T follicular helper cell (primary cell): ENCODE results near the gene PWWP2B.

Experiments used
- DNase-seq: peaks from one replicate; pipeline ENCODE4 v3.0.0-alpha.2; 2020; ENCODE audit warnings: low read depth

Gene PWWP2B

DNA sequence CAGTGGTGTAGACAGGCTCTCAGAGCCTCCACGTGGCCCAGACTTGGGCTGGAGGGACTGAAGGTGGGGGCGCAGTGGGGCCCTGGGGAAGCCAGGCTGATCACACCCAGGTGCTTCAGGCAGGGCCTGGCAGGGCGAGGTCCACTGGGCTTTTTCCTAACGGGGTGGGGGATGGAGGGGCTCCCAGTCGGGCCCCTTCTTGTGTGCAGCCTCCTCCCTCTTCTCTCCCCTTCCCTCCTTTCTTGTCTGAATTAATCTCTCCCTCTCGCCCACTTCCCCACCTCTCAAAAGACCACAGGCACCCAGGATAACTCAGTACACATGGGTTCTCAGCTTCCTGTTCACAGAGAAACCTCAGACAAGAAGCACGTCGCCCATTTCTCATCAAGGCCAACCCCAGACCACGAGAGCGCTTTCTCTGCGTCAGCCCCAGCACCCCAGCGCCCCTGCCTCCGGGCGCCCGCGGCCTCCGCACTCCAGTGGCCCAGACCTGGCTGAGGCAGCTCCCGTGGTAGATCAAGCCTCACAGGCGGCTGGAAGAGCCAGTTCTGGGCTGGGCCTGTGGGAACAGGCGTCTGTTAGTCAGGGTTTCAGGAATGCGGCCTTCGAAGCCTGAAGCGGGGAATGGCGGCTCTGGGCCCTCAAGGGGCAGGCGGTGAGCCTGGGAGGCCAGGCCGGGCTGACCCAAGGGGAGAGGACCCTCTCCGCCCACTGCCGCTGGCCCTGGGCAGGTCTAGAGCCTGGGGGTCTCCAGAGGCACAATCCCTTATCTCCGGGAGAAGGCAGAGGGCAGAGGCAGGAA is 50.6 kb downstream of the PWWP2B start:
- DNase-seq, result peak; percentile 75

DNA sequence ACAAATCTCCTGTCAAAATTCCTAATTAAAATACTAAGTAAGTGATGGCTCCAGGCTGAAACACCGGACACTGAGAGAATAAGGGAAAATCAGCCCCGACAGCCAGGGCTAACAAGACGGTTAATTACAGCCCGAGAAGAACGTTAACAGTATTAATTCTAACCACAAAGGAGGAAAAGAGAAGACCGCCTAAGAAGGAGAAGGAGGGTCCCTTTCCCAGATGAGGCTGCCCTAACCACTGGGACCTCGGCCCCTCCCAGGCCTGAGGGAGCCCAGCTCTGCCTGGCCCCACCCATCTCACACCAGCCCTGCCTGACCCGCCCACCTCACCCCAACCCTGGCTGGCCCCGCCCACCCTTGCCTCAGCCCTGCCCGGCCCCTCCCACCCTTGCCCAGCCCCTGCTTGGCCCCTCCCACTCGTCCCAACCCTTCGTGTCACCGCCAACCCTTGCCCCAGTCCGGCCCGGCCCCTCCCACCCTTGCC is 51.3 kb downstream of the PWWP2B start:
- peak; percentile 29 for DNase-seq

DNA sequence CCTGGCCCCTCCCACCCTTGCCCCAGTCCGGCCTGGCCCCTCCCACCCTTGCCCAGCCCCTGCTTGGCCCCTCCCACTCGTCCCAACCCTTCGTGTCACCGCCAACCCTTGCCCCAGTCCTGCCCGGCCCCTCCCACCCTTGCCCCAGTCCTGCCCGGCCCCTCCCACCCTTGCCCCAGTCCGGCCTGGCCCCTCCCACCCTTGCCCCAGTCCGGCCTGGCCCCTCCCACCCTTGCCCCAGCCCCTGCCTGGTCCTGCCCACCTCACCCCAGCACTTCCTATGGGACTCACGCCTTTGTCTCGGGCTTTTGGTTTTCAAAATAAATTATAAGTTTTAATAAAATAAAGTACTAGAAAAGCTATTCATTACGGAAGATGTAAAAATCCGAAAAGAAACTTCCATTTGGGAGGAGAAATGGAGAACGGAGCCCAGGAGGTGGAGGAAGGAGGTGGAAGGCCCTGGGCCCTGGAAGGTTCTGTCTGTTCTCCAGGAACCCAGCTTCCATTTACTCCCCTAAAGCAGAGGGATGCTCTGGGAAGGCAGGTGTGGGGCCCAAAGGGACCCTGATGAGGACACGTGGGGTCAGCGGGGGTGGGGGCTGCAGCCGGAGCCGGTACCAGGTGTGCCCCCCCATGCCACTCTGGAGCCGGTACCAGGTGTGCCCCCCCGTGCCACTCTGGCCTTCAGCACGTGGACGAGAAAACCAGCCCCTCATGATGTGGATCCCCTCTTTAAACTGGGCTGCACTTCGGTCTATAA is 52.2 kb downstream of the PWWP2B start:
- DNase-seq, result no peak

DNA sequence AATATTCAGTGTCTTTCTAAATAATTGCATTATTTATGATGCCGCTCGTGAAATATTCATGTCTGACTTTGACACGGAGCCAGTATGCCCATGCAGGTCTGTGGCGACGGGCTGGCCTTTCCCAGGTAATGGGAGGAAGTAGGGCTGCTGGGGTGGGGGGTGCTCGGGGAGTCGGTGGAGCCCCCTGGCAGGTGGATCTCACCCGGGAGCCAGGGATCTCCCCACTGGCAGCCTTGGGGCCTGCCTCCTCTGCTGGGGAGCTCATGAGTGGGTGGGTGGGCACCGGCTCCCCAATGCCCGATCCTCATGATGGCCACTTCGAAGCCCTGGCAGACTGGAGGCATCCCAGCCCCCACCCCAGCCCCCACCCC is 52.8 kb downstream of the PWWP2B start:
- DNase-seq, result no peak

DNA sequence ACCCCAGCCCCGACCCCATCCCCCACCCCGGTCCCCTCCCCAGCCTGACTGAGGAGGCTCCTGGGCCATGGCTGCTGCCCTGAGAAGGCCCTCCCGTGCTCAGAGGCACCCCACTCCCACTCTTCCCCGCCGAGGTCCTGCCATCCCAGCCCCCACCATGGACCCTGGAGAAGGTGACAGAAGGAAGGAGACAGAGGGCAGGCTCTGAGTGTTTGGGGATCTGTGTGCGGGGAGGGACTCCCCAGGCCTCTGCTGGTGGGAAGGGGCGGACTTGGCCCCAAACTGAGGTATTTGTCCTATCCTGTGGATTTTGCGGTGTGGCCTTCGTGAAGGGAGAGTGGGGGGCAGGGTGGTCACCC is 53.4 kb downstream of the PWWP2B start:
- no peak for DNase-seq

DNA sequence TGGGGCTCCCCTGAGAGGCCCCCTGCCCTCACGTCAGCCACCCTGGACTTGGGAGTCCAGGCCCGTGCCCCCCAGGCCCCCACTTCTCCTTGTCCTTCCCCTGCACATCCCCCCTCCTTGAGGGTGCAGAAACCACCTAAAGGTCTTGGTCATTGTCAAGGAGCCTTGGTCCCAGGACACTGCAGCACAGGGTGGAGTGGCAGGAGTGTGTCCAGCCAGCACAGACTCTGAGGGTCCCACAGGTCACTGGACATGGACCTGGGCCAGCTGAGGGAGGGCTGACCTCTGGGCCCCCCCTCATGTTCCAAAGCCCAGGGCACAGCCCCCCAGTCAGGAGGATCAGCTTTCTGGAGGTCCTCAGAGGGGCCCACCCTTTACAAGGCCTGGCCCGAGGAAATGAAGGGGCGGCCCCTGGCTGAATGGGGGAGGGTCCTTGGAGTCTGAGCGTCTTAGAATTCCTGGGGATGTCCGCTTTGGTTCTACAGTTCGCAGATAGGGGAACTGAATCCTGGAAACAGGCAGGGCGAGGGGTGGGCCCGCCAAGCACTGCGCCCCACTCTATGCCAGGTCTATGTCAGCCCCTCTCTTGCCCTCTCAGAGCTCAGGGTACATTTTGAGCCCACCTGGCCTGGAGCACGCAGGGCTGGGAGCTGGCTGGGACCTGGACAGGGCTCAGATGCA is 54.0 kb downstream of the PWWP2B start:
- DNase-seq, result no peak

DNA sequence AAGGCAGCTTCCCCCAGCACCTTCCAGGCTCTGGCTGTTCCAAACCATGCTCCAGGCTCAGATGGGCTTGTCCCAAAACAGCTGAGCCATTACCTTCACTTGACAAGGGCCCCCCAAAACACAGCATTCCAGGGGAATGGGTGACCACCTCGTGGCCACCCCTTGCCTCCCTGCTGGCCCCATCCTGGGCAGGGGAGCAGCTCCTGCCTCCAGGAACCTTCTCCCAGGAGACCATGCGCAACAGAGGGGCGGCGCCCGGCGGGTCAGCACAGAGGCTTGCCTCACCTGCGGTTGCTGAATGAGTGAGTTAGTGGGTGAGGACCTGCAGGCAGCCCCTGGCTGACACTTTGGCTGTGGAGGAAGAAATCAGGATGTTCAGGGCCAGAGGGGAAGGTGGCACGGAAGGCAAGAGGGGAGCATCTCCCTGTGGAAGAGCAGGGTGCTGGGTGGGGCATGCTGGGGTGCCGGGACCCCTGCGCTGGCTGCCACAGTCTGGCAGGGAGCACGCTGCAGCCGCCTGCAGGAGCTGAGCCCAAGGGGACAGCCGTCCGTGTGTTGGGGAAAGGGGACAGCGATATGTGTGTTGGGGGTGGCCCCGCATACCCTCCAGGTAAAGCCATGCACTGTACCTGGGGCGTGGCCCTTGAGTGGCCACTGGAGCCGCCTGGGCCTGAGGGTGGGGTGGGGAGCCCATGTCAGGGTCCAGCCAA is 54.7 kb downstream of the PWWP2B start:
- DNase-seq, result no peak

DNA sequence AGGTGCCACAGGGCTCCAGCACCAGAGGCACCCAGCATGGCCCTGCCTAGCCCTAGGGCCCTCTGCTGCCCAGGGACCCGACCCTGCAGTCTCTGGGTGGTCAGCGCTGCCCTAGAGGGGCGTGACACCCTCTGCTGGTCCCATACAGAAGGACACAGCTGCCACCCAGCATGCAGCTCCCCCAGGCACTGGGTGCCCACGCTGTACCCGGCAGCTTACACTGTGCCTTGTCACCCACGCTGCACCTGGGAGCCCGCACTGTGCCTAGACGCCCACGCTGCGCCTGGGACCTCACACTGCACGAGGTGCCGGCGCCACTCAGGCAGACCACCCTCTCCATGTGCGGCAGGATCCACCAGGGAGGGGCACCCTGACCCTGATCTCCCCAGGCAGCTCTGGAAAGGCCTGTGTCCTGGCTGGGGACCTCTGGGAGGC is 55.2 kb downstream of the PWWP2B start:
- no peak for DNase-seq

DNA sequence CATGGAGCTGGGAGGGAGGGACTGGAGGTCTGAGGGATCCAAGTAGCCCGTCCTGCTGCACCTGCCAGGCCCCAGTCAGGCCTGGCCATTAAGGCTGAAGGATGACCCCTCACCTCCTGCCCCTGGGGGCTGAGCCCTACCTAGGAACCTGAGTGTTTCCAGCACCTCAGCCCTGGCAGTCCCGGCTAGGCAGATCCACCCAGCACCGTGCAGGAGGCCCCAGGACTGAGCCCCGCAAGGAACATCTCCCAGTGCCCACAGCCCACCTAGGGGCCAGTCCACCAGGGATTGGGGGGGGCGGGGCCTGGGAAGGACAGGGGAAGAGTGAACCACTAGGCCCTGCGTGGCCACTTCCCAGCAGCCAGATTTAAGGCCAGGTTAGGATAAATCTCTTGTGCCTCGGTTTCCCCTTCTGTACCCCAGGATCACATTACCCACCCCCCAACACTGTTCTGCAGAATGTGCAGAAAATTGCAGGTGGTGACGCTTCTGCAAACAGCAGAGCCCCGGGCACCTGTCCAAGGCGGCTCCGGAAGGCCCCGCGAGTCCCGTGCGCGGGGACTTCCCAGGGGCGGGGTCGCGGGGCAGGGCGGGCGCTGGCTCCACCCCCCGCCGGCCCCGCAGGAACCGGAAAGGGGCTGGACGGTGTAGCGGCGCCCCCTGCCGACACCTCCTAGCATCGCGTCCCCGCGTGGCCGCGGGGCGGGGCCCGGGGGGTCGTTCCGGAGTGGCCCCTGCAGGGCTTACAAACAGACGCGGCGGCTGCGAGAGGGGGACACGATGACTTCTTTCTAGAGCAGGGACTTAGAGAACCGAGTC is 55.9 kb downstream of the PWWP2B start:
- peak; percentile 91 for DNase-seq

DNA sequence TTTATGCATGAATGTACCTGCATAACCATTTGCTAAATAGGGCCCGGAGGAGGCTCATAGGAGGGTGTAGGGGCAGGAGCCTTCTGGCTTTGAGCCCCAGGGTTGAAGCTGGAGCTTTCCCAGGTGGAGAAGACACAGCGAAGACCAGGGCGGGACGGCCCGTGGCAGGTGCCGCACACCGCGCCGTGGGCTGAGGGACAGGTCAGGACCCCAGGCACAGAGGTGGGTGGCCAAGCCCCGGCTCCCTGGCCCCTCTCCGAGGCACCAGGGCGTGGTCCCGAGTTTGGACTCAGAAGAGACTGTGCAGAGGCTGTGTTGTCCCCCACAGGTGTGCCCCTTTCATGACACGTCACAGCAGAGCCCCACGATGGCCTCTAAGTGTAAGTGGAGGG is 56.5 kb downstream of the PWWP2B start:
- no peak for DNase-seq

DNA sequence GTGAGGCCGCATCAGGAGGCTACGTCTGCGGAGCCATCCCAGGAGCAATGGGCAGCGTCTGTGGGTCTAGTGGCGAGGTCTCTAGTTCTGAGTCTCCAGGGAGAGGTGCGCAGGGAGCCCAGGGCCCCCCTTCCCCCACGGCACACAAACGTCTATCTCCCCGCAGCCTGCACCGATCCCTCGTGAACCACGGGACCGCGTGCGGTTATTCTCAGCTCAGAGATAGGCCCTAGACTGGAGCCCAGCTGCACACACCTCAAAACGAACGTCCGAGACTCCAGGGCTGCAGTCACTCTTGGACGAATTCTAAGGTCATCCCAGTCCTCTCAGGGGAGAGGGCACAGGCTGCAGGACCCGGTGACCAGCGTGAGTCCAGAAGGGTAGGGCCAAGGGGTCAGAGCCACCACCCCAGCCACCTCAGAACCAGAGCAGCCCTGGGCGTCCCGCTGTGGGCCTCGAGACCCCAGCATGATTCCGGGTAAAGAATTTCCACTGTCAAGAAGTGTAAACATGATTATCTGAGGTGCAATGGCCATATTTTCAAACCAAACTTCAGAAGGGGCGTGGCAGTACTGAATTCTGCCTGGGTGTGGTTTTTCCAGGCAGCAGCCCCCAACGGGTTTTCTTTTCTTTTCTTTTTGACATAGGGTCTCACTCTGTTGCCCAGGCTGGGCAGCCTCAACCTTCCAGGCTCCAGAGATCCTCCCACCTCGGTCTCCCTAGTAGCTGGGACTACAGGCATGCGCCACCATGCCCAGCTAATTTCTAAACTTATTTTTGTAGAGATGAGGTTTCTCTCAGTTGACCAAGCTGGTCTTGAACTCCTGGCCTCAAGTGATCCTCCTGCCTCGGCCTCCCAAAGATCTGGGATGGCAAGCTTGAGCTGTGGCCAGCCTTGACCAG is 57.5 kb downstream of the PWWP2B start:
- DNase-seq, result no peak

DNA sequence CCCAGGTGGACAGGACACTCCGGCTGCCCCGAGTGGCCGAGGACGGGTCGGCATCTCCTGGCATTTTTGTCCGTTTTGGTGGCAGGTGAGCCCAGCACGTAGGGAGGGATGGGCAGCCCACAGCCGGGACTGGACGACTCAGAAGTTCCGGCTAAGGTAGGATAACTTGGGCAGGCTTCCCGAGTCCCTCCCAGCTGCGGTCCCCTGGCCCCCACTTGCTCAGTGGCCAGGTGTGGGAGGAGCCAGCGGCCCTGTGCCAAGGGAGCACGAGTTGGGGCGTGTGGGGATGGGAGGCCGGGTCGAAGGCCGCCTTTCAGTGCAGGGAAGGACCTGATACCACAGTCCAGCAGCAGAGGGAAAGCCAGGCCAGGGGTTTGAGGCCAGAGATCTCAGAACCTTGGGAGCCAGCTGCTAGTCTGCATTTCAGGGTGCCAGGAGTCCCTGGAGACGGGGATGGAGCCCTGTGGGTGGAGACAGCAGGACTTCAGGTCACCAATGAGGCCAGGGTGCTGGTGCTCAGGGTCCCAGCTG is 58.5 kb downstream of the PWWP2B start:
- no peak for DNase-seq

DNA sequence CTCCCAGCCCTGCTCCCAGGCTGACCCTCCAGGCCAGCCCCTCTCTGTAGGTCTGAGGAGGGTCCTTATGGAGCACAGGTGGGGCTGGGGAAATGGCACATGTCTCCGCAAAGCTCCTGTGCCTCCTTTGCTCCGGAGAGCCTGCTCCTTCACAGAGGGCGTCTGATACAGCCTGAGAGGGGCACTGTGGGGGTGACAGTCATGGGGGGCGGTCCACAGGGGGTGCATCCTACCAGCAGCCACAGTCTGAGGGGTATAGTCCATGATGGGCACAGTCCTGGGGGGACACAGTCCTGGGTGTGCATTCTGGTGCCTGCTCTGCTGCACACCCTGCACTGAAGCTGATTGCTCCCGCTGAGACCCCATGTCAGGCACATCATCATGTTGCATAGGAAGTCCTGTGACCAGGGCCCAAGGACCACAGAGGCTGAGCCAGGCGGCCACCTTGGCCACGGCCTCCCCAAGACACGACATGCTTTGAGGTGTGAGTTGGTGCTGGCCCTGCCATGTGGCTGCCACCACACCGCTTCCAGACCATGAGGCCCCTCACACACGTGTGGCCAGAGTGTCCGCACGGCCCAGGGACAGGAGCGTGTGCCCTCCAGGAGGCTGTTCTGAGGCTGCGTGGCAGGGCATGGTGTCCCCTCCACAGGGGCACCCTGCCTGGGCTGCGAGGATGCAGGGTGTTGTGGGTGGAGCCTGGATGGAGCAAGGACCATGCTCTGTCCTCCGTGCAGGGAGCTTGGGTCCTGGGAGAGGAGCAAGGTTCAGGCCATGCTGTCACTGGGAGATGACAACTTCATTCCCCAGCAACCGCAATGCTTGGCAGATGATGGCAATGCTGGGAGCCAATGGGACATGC is 59.2 kb downstream of the PWWP2B start:
- no peak for DNase-seq

DNA sequence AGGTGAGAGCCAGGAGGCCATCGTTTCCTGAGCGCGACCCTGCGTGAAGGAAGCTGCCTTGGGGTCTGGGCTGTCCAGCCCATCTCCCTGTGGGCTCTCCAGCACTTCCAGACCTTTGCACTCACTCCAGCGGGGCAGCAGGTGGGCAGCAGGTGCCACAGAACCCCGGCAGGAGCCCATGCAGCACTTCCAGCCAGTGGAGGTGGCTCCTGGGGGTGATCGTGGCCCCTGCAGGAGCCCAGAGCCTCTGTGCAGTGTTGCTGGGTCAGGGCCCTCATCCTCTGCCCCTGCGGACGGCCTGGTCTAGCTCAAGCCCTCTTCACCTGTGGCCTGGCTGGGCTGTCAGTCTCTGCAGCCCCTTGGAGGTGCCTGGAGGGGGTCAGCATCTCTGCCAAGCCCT is 59.9 kb downstream of the PWWP2B start:
- DNase-seq, result no peak

DNA sequence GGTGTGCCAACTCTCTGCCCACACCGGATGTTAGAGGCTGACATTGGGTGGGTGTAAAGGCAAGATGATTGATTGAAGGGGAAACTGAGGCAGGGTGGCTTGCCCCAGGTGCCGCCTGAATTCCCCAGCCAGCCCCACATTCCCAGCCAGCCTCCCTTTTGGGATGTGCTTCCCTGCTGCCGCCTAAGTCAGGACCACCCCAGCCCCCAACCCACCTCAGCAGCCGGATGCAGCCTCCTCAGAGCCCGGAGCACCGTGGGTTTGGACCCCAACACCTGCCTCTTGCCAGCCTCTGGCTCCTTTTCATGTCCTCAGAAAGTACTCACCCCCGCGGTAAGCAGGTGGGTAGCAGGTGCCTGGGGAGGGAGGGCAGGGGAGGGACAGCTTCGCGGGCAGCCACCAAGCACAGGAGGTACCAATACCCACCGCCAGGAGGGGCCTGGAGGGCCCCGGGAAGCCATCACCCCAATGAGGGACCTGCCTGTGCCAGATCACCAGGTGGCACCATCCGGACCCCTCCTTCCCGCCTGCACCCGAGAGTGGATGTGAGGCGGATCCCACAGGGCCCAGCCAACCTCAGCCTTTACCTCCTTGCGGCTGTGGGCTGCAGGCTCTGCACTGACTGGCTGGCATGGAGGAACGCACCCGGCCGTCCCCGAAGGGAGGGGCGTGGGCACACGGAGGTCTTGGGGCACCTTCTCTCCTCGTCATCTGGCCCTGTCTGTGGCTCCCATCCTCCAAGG is 60.5 kb downstream of the PWWP2B start:
- DNase-seq, result peak; percentile 24

DNA sequence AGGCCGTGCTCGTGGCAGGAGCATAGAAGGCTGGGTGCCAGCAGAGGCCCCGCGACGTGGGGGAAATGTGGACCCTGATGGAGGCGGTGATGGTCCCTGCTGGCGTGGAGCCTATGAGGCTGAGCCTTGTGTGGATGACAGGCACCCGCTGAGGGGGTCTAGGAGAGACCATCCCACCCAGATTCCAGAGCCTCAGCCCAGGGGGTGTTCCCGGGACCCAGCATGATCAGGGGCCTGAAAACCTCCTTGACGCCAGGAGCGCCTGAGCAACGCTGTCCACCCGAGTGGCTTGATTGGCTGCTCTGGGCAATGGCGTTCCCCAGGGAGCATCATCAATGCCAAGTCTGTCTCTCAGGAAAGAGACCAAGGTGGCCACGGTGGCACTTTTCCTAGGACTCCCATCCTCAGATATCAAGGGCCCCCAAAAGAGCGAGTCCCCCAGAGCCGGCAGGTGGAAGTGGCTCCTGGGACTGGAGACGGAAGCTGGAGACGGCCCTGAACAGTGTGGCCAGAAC is 61.1 kb downstream of the PWWP2B start:
- DNase-seq, result no peak

DNA sequence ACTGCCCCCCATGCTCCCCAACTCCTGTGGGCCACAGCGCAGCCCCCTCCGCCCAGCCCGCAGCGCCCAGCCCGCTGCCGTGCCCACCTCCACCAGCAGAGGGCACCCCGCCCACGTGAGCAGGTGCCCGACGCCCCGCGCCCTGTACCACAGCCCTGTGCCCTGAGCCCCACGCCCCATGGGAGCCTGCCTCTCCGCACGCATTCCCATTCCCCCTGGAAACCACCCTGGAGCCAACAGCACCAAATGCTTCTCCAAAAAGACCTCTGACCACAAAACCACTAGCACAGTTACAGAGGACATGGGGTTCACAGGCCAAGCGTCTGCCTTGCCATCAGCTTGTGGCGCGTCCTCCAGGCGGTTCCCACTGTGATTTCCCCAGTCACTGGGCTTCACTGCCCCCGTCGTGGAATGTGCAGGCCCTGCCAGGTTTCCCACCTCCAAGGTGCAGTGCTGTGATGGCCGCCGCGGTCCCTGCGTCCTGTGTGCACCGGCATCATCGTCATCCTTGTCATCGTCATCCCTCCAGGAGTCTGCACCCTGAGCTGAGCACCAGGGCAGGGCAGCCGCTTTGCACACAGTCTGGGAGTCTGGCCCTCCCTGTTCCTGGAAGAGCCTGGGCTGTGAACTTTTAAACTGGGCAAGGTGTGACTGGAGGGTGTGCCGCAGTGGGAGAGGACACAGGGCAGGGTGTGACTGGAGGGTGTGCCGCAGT is 61.7 kb downstream of the PWWP2B start:
- peak; percentile 48 for DNase-seq
